Neural progenitor cell (in vitro differentiated cells): ENCODE data around the gene PCDH9. TPM values are rescaled to one million over a fixed set of nuclear protein-coding genes. Genes with fewer than 3 reads are reported as not detected.

Experiments
- DNase-seq: peaks from one replicate; pipeline ENCODE4 v3.0.0-alpha.2; 2016; ENCODE audit warnings: low spot score
- H2AFZ ChIP-seq: fragments of 200-600 bp; sonication (generic); replicated peaks from 2 replicates; pipeline ENCODE4 v1.6.1; 2016; ENCODE audit warnings: antibody characterized with exemption
- H3F3A ChIP-seq: fragments of 200-600 bp; sonication (generic); 2 replicates; pipeline ENCODE4 v1.6.1; 2016; ENCODE audit warnings: antibody characterized with exemption, low read depth
- H3K27ac ChIP-seq: fragments of 200-600 bp; sonication (generic); 2 replicates; pipeline ENCODE4 v1.5.1; 2016; ENCODE audit warnings: mild to moderate bottlenecking
- H3K27me3 ChIP-seq: fragments of 200-600 bp; sonication (generic); 2 replicates; pipeline ENCODE4 v1.6.1; 2016; ENCODE audit warnings: mild to moderate bottlenecking, moderate library complexity
- H3K36me3 ChIP-seq: fragments of 200-600 bp; sonication (generic); 2 replicates; pipeline ENCODE4 v1.5.1; 2016
- H3K4me1 ChIP-seq: fragments of 200-600 bp; sonication (generic); 2 replicates; pipeline ENCODE4 v1.6.1; 2016; ENCODE audit warnings: mixed run types
- H3K4me2 ChIP-seq: fragments of 200-600 bp; sonication (generic); 2 replicates; pipeline ENCODE4 v1.6.1; 2016
- H3K4me3 ChIP-seq: fragments of 200-600 bp; sonication (generic); 2 replicates; pipeline ENCODE4 v1.5.1; 2016
- H3K79me2 ChIP-seq: fragments of 200-600 bp; sonication (generic); 2 replicates; pipeline ENCODE4 v1.6.1; 2016; ENCODE audit warnings: low read depth
- H3K9ac ChIP-seq: fragments of 200-600 bp; sonication (generic); 2 replicates; pipeline ENCODE4 v1.6.1; 2016
- H3K9me3 ChIP-seq: fragments of 200-600 bp; sonication (generic); 2 replicates; pipeline ENCODE4 v1.5.1; 2016; ENCODE audit warnings: low read depth
- H4K20me1 ChIP-seq: fragments of 200-600 bp; sonication (generic); 2 replicates; pipeline ENCODE4 v1.6.1; 2016; ENCODE audit warnings: low read depth
- H3K27ac Mint-ChIP-seq: 3 replicates; pipeline ENCODE4 v1.8.0; 2021; ENCODE audit warnings: mixed read lengths
- H3K27me3 Mint-ChIP-seq: 2 replicates; pipeline ENCODE4 v1.8.0; 2022; ENCODE audit warnings: low read depth, mild to moderate bottlenecking, inconsistent platforms, moderate library complexity, mixed read lengths; ENCODE audit not compliant: insufficient read depth
- H3K36me3 Mint-ChIP-seq: 3 replicates; pipeline ENCODE4 v1.8.0; 2021; ENCODE audit warnings: mixed read lengths
- H3K4me1 Mint-ChIP-seq: 3 replicates; pipeline ENCODE4 v1.8.0; 2021; ENCODE audit warnings: mixed read lengths
- H3K4me3 Mint-ChIP-seq: 3 replicates; pipeline ENCODE4 v1.8.0; 2021; ENCODE audit warnings: mild to moderate bottlenecking, moderate library complexity, mixed read lengths
- H3K9me3 Mint-ChIP-seq: 3 replicates; pipeline ENCODE4 v1.8.0; 2020; ENCODE audit warnings: mixed read lengths
- CTCF ChIP-seq: fragments of 200-600 bp; sonication (generic); IDR thresholded peaks from 2 replicates; pipeline ENCODE4 v1.5.1; 2017; ENCODE audit warnings: antibody characterized with exemption, mild to moderate bottlenecking
- EZH2 ChIP-seq: fragments of 200-600 bp; sonication (generic); IDR thresholded peaks from 2 replicates; pipeline ENCODE4 v1.6.1; 2017; ENCODE audit warnings: antibody characterized with exemption, mild to moderate bottlenecking, moderate library complexity
- EZH2phosphoT487 ChIP-seq: fragments of 200-600 bp; sonication (generic); IDR thresholded peaks from 2 replicates; pipeline ENCODE4 v1.6.1; 2017; ENCODE audit warnings: antibody characterized with exemption
- total RNA-seq: library from RNA; depleted of rRNA; stranded (reverse); fragments of >200 nt; gene quantifications from 2 replicates; pipeline ENCODE4 v1.2.3, GENCODE V29; 2015; ENCODE audit warnings: low replicate concordance

Gene PCDH9
- total RNA-seq, 1 donor from 2014 or later: 0.24 TPM

DNA sequence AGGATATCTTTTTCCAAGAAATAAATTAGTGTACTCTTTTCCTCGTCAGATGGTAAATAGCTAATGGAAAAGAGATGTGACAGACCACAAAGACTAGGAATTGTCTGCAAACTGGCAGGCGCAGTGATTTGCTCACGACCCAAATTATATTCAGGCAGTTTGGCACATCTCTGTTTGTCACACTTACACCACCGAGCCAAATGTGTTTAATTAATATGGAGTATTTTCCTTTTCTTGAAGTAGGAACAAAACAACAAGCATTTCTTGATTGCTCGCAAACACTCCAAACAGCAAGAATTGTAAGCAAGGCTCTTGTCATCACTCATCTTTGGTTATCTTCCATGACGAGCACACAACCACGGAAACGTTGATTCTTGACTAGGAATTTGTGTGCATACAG is 884.2 kb downstream of the PCDH9 start:
- DNase-seq: no peak
- H3K27ac Mint-ChIP-seq: no peak overlapping the region
- Histone ChIP-seq H3K27ac (no peak overlapping the region), H3K9me3 (no peaks in the 10 kb centered on the region), H3K4me3 (no peak overlapping the region), H3K36me3 (no peaks in the 10 kb centered on the region), H3K4me1 (peaks cover 24% of the 10 kb centered on the region), H3K27me3 (no peaks in the 10 kb centered on the region), H3K79me2 (no peaks in the 10 kb centered on the region), H2AFZ (no peak overlapping the region), H3F3A (peaks cover 5% of the 10 kb centered on the region), H3K4me2 (no peak overlapping the region), H3K9ac (no peak overlapping the region), H4K20me1 (no peaks in the 10 kb centered on the region)
- H3K4me3 Mint-ChIP-seq: no peak overlapping the region
- H3K36me3 Mint-ChIP-seq: no peaks in the 10 kb centered on the region
- H3K9me3 Mint-ChIP-seq: peaks cover 4% of the 10 kb centered on the region
- TF ChIP-seq CTCF (no peak), EZH2 (no peak), EZH2phosphoT487 (no peak)
- H3K27me3 Mint-ChIP-seq: no peaks in the 10 kb centered on the region
- peaks cover 48% of the 10 kb centered on the region for H3K4me1 Mint-ChIP-seq

DNA sequence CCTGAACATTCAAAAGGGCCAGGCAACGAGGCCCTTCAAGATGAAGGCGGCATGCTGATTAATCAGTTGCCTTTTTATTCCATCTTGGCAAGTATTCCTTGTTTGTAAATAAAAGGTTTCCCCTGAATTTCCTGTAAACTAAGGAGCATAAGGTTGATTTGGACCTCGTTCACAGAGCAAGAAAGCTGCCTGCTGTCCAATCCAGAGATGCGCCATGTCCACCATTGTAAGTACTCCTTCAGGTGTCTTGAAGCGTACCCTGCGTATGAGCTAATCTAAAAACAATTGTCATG is 884.7 kb downstream of the PCDH9 start:
- peaks cover 24% of the 10 kb centered on the region for H3K4me1 ChIP-seq
- no peaks in the 10 kb centered on the region for H3K9me3 ChIP-seq
- H3K9ac ChIP-seq: no peak overlapping the region
- no peaks in the 10 kb centered on the region for H3K27me3 ChIP-seq
- no peak overlapping the region for H3K27ac ChIP-seq
- H3K27ac Mint-ChIP-seq: peak overlapping the region; percentile 68
- no peak overlapping the region for H3K4me3 ChIP-seq
- peaks cover 48% of the 10 kb centered on the region for H3K4me1 Mint-ChIP-seq
- no peaks in the 10 kb centered on the region for H3K27me3 Mint-ChIP-seq
- no peak overlapping the region for H3K4me2 ChIP-seq
- peaks cover 5% of the 10 kb centered on the region for H3F3A ChIP-seq
- no peak overlapping the region for H3K4me3 Mint-ChIP-seq
- no peaks in the 10 kb centered on the region for H3K36me3 ChIP-seq
- TF ChIP-seq EZH2phosphoT487: no peak
- TF ChIP-seq CTCF: no peak
- peaks cover 4% of the 10 kb centered on the region for H3K9me3 Mint-ChIP-seq
- no peak overlapping the region for H2AFZ ChIP-seq
- no peak for DNase-seq
- no peaks in the 10 kb centered on the region for H3K79me2 ChIP-seq
- no peaks in the 10 kb centered on the region for H3K36me3 Mint-ChIP-seq
- H4K20me1 ChIP-seq: no peaks in the 10 kb centered on the region

- H3K4me1 Mint-ChIP-seq: peaks cover 45% of the 10 kb centered on the region
- DNase-seq: peak; percentile 31
- H3K36me3 Mint-ChIP-seq: no peaks in the 10 kb centered on the region
- Histone ChIP-seq H4K20me1 (no peaks in the 10 kb centered on the region), H3K79me2 (no peaks in the 10 kb centered on the region), H3K27me3 (no peaks in the 10 kb centered on the region), H3K4me1 (peaks cover 24% of the 10 kb centered on the region), H3K9me3 (no peaks in the 10 kb centered on the region), H3F3A (peaks cover 5% of the 10 kb centered on the region), H3K9ac (no peak overlapping the region), H3K4me3 (no peak overlapping the region), H3K27ac (peak overlapping the region; percentile 8), H2AFZ (no peak overlapping the region), H3K36me3 (no peaks in the 10 kb centered on the region), H3K4me2 (peak overlapping the region; percentile 10)
- H3K9me3 Mint-ChIP-seq: peaks cover 4% of the 10 kb centered on the region
- peak overlapping the region; percentile 6 for H3K4me3 Mint-ChIP-seq
- H3K27me3 Mint-ChIP-seq: no peaks in the 10 kb centered on the region
- H3K27ac Mint-ChIP-seq: peak overlapping the region; percentile 68
- TF ChIP-seq CTCF (no peak), EZH2 (no peak), EZH2phosphoT487 (no peak)
These were observed 885.2 kb downstream of the PCDH9 start for GRCh38 chr13:66344805-66345517.
